Iris pigment epithelial cell (primary cell): ENCODE measurements around the gene CHST9.
A peak's percentile ranks its signal among the peaks of the same experiment; 100 is the strongest.
"Not testable (repeated sequence)": the region's sequence is repeated elsewhere in the genome, so short reads cannot be mapped to it uniquely, and the experiment has no call there.

Source experiments
- DNase-seq: peaks from one replicate; pipeline ENCODE4 v3.0.0-alpha.2; 2011; ENCODE audit warnings: low read depth

CHST9 gene

GRCh38 chr18:27185025-27185763, at the start of gene CHST9:
CHST9 (minus strand) TSS chr18:27185308; CDS start chr18:27142809, 42,499 bp downstream.
- no peak for DNase-seq

- not testable (repeated sequence) for DNase-seq
Measured at GRCh38 chr18:27232355-27232754, 47.2 kb upstream of the CHST9 start.

- not testable (repeated sequence) for DNase-seq
Measured at GRCh38 chr18:27231671-27232070, 46.6 kb upstream of the CHST9 start.

DNA sequence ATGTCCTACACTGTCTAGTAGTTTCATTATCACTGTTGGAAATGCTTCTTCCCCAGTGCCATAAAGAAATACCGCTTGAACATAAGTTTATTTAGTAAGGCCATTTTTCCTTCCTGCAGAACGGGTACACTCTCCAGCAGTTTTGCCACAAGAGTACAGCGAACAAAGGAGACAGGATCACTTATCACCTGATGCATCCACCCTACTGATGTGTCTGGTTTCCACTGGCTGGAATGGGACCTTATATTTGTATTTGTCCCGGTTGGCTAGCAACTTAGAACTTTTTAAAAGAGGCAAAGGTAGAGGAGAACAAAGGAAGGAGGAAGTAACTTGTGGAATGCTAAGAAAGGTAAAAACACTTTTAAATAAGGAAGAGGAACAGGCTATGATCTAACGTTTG, 46.1 kb upstream of the CHST9 start:
- DNase-seq: not testable (repeated sequence)

DNA sequence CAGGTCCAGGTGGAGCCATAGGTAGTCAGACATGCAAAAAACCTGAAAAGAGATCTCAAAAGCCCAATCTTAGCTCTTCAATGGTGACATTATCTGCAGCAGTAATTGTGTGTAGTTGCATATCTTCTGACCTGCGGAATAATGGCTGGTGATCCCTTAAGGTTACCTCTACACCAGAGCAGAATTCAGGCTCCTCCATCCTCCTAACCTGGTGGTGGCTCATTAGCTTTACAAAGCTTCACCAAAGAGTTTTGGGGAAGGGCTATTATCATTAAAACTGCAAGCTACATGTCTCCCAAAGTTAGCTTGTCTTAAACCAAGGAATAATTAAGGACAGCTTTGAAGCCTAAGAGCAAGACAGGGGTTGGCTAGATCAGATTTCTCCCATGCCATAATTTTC, 42.6 kb upstream of the CHST9 start:
- no peak for DNase-seq

DNA sequence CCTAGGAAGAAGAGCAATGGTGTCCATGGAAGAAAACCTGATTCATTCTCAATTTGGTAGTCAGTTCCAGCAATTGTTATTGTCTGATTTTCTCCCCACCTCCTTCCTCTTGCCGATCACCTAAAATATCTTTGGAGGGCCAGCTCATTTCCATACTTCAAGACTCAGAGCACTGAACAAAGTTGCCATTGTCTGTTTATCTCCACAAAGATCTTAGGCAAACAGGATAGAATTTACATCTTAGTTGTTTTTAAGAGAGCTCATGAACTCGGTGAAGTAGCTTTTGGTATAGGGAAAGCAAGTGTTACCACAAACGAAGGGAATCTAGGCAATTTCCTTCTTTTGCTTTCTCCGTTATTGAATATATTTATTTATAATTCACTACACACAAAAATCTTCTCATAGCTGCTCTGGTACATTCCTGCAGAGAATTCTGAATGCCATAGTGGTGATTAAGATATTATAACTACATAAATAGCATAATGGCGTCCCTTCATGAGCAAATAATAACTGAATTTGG, 41.5 kb upstream of the CHST9 start:
- peak; percentile 3 for DNase-seq

DNA sequence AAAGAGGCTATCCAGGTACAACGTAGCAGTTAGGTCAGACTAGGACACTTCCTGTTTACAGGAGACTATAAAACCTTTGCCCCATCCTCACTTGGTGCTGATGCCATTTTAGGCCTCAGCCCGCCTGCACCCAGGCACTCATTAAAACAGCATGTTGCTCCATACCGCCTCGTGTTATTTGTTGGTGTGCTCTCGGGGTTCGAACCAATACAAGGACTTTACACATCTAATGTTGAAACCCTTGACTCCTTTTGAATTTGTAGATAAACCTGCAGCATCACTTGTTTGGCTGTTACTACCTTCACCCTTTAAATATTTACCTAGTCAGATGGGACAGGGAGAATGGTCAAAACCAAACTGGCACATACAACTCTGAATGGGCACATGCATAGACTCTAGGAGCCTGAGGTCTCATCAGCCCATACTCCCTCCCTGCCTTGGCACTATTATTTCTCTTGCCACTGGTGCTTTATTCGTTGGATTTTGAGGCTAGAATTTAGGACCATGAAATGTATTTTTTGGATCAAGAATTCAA, 40.9 kb upstream of the CHST9 start:
- DNase-seq: no peak

DNA sequence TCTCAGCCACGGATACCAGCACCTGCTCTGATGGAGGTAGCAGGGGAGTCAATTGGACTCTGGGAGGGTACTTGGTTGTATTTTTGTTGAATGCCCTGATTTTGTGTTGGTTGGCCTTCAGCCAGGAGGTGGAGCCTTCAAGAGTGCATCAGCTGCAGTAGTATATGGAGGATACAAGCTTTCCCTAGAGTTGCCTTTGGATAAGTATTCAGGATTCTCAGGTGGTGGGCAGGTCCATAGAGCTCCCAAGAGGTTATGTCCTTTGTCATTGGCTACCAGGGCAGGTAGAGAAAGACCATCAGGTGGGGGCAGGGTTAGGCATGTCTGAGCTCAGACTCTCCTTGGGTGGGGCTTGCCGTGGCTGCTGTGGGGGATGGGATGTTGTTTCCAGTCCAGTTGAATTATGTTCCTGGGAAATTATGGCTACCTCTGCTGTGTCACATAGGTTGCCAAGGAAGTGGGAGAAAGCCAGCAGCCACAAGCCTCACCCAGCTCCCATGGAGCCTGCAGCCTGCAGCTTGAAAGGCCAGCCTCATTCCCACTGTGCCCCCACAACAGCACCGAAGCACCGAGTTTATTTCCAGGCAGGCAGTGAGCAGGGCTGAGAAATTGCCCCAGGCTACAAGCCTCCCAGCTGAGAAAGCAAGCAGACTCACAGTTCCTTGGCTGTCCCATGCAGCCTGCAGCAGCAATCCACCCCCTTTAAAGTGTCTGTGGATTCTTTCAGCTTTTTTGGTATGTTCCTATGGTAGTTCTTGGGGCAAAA, 38.6 kb upstream of the CHST9 start:
- no peak for DNase-seq

DNA sequence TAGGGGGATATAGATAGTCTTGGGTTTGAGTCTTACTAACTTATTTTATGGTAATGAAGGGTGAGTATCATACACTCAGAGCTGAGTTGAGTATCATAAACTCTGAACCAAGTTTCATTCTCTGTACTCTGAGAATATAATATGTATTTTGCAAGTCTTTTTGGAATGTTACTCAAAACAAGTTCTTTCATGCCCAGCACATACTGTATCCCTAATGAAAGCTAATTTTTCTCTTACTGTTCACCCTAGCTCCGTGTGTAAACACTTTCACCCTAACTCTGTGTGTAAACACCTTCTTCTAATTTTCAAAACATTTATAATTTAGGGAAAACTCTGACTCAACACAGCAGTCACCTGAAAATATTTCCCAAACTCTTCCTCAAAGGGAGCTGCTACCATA, 29.7 kb upstream of the CHST9 start:
- DNase-seq: no peak

DNA sequence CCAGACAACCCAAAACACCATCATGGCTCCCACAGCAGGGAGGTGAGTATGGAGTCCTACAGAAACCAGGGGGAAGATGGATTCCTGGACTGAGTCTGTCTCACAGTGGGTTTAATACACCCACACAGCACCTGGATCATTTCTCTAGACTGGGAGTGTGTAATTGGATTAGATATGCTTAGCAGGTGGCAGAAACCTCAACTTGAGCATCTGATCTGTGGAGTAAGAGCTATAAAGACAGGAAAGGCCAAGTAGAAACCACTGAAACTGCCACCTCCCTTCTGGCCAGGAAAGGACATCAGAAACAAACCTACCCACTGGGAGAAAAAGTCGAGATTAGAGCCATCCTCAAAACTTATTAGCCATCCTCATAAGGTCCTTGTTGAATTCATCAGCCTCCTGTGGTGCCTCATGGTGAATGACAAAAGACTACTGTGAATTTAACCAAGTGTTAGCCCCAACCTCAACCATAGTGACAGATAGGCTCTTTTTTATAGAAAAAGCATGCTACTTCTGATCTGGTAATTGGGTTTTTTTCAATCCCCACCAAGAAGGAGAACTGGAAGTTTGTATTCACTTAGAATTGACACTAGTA, 28.1 kb upstream of the CHST9 start:
- DNase-seq: no peak

- DNase-seq: no peak
Measured at GRCh38 chr18:27211569-27211968, 26.5 kb upstream of the CHST9 start.

DNA sequence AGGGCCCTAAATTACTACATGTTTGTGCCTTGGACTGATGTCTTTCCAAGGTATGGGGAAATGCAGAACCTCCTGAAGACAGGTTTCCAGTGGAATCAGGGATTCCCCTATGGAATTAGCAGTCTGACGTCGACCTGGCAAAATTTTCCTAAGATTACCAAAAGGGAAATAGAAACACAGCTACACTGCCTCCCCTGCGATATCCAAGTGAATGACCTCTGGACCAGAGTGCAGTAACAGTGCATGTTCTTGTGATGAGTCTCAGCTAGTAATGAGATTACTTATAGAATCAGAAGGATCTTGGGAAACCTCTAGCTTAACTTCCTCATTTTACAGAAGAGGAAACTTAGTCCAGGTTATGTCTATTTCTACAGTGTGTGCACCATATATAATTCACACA, 21.3 kb upstream of the CHST9 start:
- no peak for DNase-seq

GRCh38 chr18:27202741-27203140, 17.6 kb upstream of the CHST9 start:
- peak; percentile 5 for DNase-seq

DNA sequence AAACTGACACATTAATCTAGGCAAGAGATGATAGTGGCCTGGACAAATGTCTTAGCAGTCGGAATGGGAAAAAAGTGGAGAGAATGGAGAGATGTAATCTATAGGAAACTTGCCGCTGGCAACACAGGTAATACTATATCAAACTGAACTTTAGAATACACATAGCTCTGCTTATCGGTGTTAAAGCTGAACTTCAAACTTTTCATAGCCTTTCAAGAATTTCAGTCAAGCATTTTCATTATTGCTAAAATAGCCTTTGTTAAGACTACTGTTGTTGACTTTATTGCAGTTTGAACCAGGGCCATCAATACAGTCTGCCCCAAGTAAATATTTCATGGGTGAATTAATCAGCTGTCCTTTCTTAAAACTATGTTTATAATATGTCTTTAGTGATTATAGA, 12.9 kb upstream of the CHST9 start:
- DNase-seq: no peak

- DNase-seq: no peak
Measured at GRCh38 chr18:27188309-27188708, 3.2 kb upstream of the CHST9 start.

GRCh38 chr18:27185897-27186296, 789 bp upstream of the CHST9 start:
- DNase-seq: no peak

GRCh38 chr18:27184115-27185024, 738 bp downstream of the CHST9 start:
- no peak for DNase-seq

GRCh38 chr18:27181726-27182125, 3.4 kb downstream of the CHST9 start:
- DNase-seq: no peak

DNA sequence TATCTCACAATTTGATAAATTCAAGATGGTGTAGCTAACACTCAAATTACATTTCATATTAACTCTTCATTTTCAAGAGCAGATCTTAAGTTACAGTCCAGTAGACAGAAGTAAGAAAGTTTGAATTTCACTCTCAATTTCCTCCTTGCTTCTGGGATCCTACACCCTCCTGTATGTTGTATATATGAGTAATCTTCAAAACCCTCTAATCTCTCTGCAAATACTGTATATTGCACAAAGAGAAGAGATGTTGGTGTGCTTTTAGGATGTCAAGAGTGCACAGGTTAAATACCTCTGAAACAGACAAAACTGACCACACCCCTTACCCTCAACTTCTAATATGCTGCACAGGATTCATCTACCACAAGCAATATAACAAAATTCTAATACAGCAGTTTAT, 6.7 kb downstream of the CHST9 start:
- DNase-seq: no peak

DNA sequence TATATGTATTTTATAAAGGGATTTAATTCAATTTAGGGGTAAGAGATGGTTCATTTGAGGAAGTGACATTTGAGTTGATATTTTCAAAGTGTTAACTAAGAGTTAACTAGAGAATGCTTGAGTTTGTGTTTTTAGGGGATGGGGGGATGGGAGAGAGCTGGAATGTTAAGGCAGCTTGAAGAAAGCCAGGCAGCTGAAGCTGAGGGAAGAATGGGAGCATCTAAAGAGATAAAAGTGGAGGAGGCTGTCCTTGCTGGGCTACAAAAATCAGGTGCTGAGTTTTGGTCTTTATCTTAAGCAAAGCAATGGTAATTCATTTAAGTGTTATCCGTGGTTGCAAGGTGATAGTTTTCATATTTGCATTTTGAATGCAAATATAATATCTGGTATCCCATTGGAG, 9.2 kb downstream of the CHST9 start:
- DNase-seq: no peak

- DNase-seq: no peak
Measured at GRCh38 chr18:27175245-27175644, 9.9 kb downstream of the CHST9 start.

- DNase-seq: no peak
Measured at GRCh38 chr18:27171993-27172392, 13.1 kb downstream of the CHST9 start.
